Peyer's patch (tissue), 4 donors: ENCODE results near the gene TLR1. TPM values are rescaled to one million over a fixed set of nuclear protein-coding genes. Genes with fewer than 3 reads are reported as not detected.

ENCODE experiments used
- DNase-seq, 3 donors: peaks; one replicate each; pipeline ENCODE4 v3.0.0-alpha.2; 2017 to 2019
- H3K27ac ChIP-seq, 4 donors: fragments of 200-600 bp; sonication (generic); one replicate each; pipeline ENCODE4 v1.5.1; 2016 to 2019
- H3K27me3 ChIP-seq, 2 donors: fragments of 200-600 bp; sonication (generic); one replicate each; pipeline ENCODE4 v1.5.1; 2019
- H3K36me3 ChIP-seq, 3 donors: fragments of 200-600 bp; sonication (generic); one replicate each; pipeline ENCODE4 v1.5.1; 2016 to 2019
- H3K4me1 ChIP-seq, 4 donors: fragments of 200-600 bp; sonication (generic); one replicate each; pipeline ENCODE4 v1.5.1; 2016 to 2019
- H3K4me3 ChIP-seq, 4 donors: fragments of 200-600 bp; sonication (generic); 1 replicate in 3 of 4; 2 replicates in 1 of 4; pipeline ENCODE4 v1.5.1; 2016 to 2019; ENCODE audit warnings: mild to moderate bottlenecking in 1 of 4
- H3K9me3 ChIP-seq, 4 donors: fragments of 200-600 bp; sonication (generic); one replicate each; pipeline ENCODE4 v1.5.1; 2016 to 2019; ENCODE audit warnings: mild to moderate bottlenecking in 1 of 4
- POLR2A ChIP-seq, 2 donors: fragments of 450-650 bp; IDR thresholded peaks; one replicate each; pipeline ENCODE4 v1.5.1; 2017; ENCODE audit warnings: antibody characterized with exemption in 2 of 2, mild to moderate bottlenecking in 2 of 2, moderate library complexity in 2 of 2
- total RNA-seq, 4 donors: library from RNA; depleted of rRNA; stranded (reverse); fragments of >200 nt; gene quantifications; one replicate each; pipeline ENCODE4 v1.1.0, GENCODE V29; 2016
- TF ChIP-seq, protein P1 (sequence below), 6 experiments: fragments of 450-650 bp in 4 of 6; fragments of 200-600 bp in 2 of 6; sonication (generic) in 1 of 6; IDR thresholded peaks; one replicate each; pipeline ENCODE4 v1.5.1; 2017 to 2019; ENCODE audit warnings: antibody characterized with exemption in 6 of 6, mild to moderate bottlenecking in 3 of 6, moderate library complexity in 1 of 6

TLR1 gene
- total RNA-seq, 4 donors from 2014 or later = 2.3 to 33.8 (median 8.5) TPM

DNA sequence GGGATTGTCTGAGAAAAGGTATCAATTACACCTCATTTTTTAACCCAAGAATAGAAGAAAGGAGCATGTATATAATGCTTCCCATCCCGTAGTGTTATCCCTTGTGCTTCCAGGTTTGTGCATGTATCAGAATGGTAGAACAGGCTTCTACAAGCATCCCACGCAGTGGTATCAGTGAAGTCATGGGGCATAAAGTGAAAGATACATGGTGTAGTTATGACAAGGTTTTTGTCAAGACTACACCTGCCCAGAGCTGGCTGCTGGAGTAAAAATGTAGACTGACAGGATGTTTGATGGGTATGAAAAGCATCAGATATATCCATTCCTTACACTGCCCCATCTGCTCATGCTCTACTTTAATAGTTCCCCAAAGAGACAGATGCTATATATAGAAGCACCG, 9.5 kb downstream of the TLR1 start:
- Histone ChIP-seq H3K36me3 (peaks cover 0 to 9% (median 0%) of the 10 kb centered on the region in 3 donors), H3K27ac (no peak overlapping the region), H3K27me3 (no peaks in the 10 kb centered on the region), H3K4me1 (no peaks in the 10 kb centered on the region), H3K9me3 (no peaks in the 10 kb centered on the region), H3K4me3 (no peak overlapping the region)
- TF ChIP-seq, protein P1, sequence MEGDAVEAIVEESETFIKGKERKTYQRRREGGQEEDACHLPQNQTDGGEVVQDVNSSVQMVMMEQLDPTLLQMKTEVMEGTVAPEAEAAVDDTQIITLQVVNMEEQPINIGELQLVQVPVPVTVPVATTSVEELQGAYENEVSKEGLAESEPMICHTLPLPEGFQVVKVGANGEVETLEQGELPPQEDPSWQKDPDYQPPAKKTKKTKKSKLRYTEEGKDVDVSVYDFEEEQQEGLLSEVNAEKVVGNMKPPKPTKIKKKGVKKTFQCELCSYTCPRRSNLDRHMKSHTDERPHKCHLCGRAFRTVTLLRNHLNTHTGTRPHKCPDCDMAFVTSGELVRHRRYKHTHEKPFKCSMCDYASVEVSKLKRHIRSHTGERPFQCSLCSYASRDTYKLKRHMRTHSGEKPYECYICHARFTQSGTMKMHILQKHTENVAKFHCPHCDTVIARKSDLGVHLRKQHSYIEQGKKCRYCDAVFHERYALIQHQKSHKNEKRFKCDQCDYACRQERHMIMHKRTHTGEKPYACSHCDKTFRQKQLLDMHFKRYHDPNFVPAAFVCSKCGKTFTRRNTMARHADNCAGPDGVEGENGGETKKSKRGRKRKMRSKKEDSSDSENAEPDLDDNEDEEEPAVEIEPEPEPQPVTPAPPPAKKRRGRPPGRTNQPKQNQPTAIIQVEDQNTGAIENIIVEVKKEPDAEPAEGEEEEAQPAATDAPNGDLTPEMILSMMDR (IDR thresholded peaks at IDR 0.05) = no peak
- no peak for TF ChIP-seq POLR2A (IDR thresholded peaks at IDR 0.05)
- no peak for DNase-seq

DNA sequence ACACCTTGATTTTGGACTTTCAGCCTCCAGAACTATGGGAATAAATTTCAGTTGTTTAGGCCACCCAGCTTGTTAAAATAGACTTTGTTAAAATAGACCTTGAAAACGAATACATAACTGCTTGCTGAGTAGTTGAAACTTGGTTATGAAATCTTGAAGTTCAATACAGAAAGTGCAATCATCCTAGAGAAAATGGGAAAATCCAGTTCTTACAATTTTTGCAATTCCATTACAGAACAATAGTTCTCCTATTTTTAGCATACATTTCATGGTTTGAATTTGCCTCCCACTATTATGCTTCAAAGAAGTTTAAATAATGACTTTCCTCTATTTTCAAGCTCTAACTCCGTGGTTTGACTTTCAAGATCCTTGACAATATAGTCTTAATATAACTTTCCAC, 10.5 kb downstream of the TLR1 start:
- TF ChIP-seq, protein P1 (IDR thresholded peaks at IDR 0.05) = no peak
- TF ChIP-seq POLR2A (IDR thresholded peaks at IDR 0.05) = no peak
- peaks cover 0 to under 1% (median 0%) of the 10 kb centered on the region in 3 donors for H3K36me3 ChIP-seq
- H3K27me3 ChIP-seq = no peaks in the 10 kb centered on the region
- no peaks in the 10 kb centered on the region for H3K4me1 ChIP-seq
- H3K9me3 ChIP-seq = no peaks in the 10 kb centered on the region
- no peak overlapping the region for H3K27ac ChIP-seq
- no peak for DNase-seq
- H3K4me3 ChIP-seq = no peak overlapping the region

DNA sequence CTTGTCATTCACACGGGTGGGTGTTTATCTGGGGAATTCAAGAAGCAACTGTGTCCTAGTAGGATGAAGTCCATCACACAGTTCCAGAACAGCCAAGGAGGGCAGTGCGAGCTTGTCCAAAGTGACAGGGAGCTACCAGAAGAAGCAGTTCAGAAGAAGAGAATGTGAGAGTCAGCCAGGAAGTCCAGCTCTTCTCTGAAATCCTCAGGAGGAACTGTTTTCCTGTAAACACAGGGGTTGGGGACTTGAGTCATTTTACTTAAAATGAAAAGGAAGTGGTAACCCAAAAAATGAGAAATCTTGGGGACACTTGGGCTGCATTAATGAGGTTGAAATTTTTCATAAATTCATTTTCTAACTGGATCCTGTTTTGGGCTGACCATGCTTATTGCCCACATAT, 13.6 kb downstream of the TLR1 start:
- H3K9me3 ChIP-seq = no peaks in the 10 kb centered on the region
- no peak for TF ChIP-seq POLR2A (IDR thresholded peaks at IDR 0.05)
- TF ChIP-seq, protein P1 (IDR thresholded peaks at IDR 0.05) = no peak
- no peak for DNase-seq
- H3K4me1 ChIP-seq = no peaks in the 10 kb centered on the region
- H3K27me3 ChIP-seq = no peaks in the 10 kb centered on the region
- H3K4me3 ChIP-seq = no peak overlapping the region
- no peak overlapping the region for H3K27ac ChIP-seq
- no peaks in the 10 kb centered on the region for H3K36me3 ChIP-seq

DNA sequence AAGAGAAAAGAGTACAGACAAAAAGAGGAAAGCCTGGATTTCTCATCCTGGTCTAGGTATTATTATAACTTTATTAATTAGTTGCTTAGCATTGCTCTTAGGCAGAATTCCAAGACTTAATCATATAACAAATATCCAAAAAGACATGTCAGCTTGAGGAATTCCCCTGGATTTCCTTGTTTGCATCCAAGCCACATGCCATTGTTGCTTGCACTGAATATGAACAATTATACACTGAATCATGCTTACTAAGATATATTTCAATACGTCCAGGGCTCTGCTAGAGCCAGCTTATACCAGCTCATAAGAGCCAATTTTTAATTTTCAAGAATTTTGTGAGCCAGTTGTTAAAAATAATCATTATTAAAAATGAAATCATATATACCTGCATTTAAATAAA, 16.3 kb downstream of the TLR1 start:
- Histone ChIP-seq H3K4me1 (no peaks in the 10 kb centered on the region), H3K36me3 (no peaks in the 10 kb centered on the region), H3K27me3 (no peaks in the 10 kb centered on the region), H3K27ac (no peak overlapping the region), H3K9me3 (no peaks in the 10 kb centered on the region), H3K4me3 (no peak overlapping the region)
- no peak for TF ChIP-seq POLR2A (IDR thresholded peaks at IDR 0.05)
- TF ChIP-seq, protein P1 (IDR thresholded peaks at IDR 0.05) = no peak
- DNase-seq = no peak

- Histone ChIP-seq H3K9me3 (no peaks in the 10 kb centered on the region), H3K4me3 (no peak overlapping the region), H3K27ac (no peak overlapping the region), H3K36me3 (no peaks in the 10 kb centered on the region), H3K27me3 (no peaks in the 10 kb centered on the region), H3K4me1 (no peaks in the 10 kb centered on the region)
- no peak for DNase-seq
- no peak for TF ChIP-seq POLR2A (IDR thresholded peaks at IDR 0.05)
- TF ChIP-seq, protein P1 (IDR thresholded peaks at IDR 0.05) = no peak
Observed at GRCh38 chr4:38787693-38788092, 16.9 kb downstream of the TLR1 start.

DNA sequence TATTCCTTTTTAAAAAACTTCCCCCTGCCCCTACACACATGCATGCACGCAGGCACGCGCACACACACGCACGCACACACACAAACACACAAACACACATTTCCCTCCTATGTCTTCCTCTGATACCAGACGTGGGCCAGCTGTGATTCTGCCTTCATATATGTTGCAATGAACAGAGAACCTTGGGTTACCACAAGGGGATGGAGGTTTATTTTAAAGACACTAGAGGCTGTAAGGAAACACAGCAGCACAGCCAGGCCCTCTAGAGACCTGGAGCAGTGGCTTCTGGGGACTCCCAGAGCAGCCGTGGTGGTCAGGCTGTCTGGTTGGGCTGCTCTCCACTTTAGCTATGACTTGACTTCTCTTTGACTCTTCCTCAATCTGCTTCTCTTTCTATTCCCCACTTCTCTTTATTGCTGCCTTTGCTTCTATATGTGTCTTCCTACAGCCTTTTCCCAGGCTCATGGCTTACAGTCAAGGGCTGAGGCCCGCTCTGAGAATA, 18.6 kb downstream of the TLR1 start:
- Histone ChIP-seq H3K27me3 (no peaks in the 10 kb centered on the region), H3K36me3 (no peaks in the 10 kb centered on the region), H3K4me3 (no peak overlapping the region), H3K4me1 (no peaks in the 10 kb centered on the region), H3K27ac (no peak overlapping the region), H3K9me3 (no peaks in the 10 kb centered on the region)
- no peak for TF ChIP-seq POLR2A (IDR thresholded peaks at IDR 0.05)
- TF ChIP-seq, protein P1 (IDR thresholded peaks at IDR 0.05) = no peak
- no peak for DNase-seq
